Thymus (tissue), 14 donors: ENCODE results near the gene SYT8. TPM values are rescaled to one million over a fixed set of nuclear protein-coding genes. Genes with fewer than 3 reads are reported as not detected.

Source experiments
- DNase-seq, 9 donors: peaks; one replicate each; pipeline ENCODE4 v3.0.0-alpha.2; 2013; ENCODE audit warnings: low spot score in 9 of 9, low read depth in 6 of 9, missing footprints in 1 of 9
- H3K27ac ChIP-seq, 2 donors: one replicate each; pipeline ENCODE4 v1.5.1; 2013; ENCODE audit warnings: control low read depth in 1 of 2, low read depth in 1 of 2, low read length in 1 of 2, mild to moderate bottlenecking in 1 of 2, moderate library complexity in 1 of 2
- H3K27me3 ChIP-seq, 2 donors: one replicate each; pipeline ENCODE4 v1.5.1; 2013; ENCODE audit warnings: low read length in 1 of 2; ENCODE audit not compliant: control insufficient read depth in 2 of 2, insufficient read depth in 1 of 2
- H3K36me3 ChIP-seq, 2 donors: one replicate each; pipeline ENCODE4 v1.5.1; 2013; ENCODE audit warnings: low read length in 1 of 2, mild to moderate bottlenecking in 1 of 2, moderate library complexity in 1 of 2; ENCODE audit not compliant: control insufficient read depth in 2 of 2, insufficient read depth in 2 of 2
- H3K4me1 ChIP-seq, 2 donors: one replicate each; pipeline ENCODE4 v1.5.1; 2013; ENCODE audit warnings: low read length in 2 of 2; ENCODE audit not compliant: control insufficient read depth in 2 of 2, insufficient read depth in 2 of 2
- H3K4me3 ChIP-seq, 2 donors: one replicate each; pipeline ENCODE4 v1.5.1; 2013; ENCODE audit warnings: low read length in 2 of 2, control low read depth in 1 of 2, mild to moderate bottlenecking in 1 of 2
- H3K9me3 ChIP-seq, 2 donors: one replicate each; pipeline ENCODE4 v1.5.1; 2013; ENCODE audit warnings: low read length in 1 of 2, mild to moderate bottlenecking in 1 of 2; ENCODE audit not compliant: control insufficient read depth in 2 of 2, insufficient read depth in 1 of 2
- WGBS: extraction: QIAGEN DNeasy Blood & Tissue Kit; methylation state at CpG from one replicate; pipeline ENCODE4 v1.1.7; 2013; 5-methylcytosine and 5-hydroxymethylcytosine counted together
- long read RNA-seq, 10 donors: transcript quantifications; one replicate each; lab custom pipeline, GENCODE V29; 2026
- polyA plus RNA-seq: library from polyadenylated mRNA; stranded (reverse); fragments of 200-250 nt; gene quantifications from one replicate; pipeline ENCODE4 v1.2.3, GENCODE V29; 2013
- total RNA-seq: library from RNA; stranded (reverse); fragments of 120-200 nt; gene quantifications from one replicate; pipeline ENCODE4 v1.2.4, GENCODE V29; 2013
- donor health status: healthy.

Gene SYT8, protein sequence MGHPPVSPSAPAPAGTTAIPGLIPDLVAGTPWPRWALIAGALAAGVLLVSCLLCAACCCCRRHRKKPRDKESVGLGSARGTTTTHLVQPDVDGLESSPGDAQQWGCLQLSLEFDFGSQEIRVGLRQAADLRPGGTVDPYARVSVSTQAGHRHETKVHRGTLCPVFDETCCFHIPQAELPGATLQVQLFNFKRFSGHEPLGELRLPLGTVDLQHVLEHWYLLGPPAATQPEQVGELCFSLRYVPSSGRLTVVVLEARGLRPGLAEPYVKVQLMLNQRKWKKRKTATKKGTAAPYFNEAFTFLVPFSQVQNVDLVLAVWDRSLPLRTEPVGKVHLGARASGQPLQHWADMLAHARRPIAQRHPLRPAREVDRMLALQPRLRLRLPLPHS
- 0.71 TPM for total RNA-seq
- polyA plus RNA-seq: 9.8 TPM
- long read RNA-seq, donor 1: 0 reads
- long read RNA-seq, donor 2: 0 reads
- long read RNA-seq, donor 3, partial matches to known transcripts: 0 of 1 reads
- long read RNA-seq, donor 3, other reads (novel, unspliced or antisense): 0 of 1 reads
- long read RNA-seq, donor 4: 0 reads
- long read RNA-seq, donor 5, partial matches to known transcripts: 0 of 1 reads
- long read RNA-seq, donor 5, other reads (novel, unspliced or antisense): 0 of 1 reads
- long read RNA-seq, donor 6, partial matches to known transcripts: 0 of 1 reads
- long read RNA-seq, donor 6, other reads (novel, unspliced or antisense): 0 of 1 reads
- long read RNA-seq, donor 7: 0 reads
- long read RNA-seq, donor 8: 0 reads
- long read RNA-seq, donor 9: 0 reads
- long read RNA-seq, donor 10: 0 reads

- Histone ChIP-seq H3K4me3 (no peak within 1 kb of the TSS), H3K27me3 (peaks cover 0 to 38% of the 10 kb centered on the region in 2 donors), H3K4me1 (peaks cover 0 to 38% of the 10 kb centered on the region in 2 donors), H3K36me3 (no peaks in the 10 kb centered on the region), H3K27ac (peak within 1 kb of the TSS in 1 of 2 donors; percentile 78), H3K9me3 (peaks cover 0 to 1% of the 10 kb centered on the region in 2 donors)
- 94% methylated on average over 26 of the region's 26 CpGs for WGBS
- no peak for DNase-seq
Observed at GRCh38 chr11:1834779-1835670, at the start of gene SYT8. Gene SYT8, plus strand, starts transcription at chr11:1834990. Its CDS starts 116 bp downstream, at chr11:1835106.

- H3K4me3 ChIP-seq: no peak overlapping the region
- no peaks in the 10 kb centered on the region for H3K9me3 ChIP-seq
- H3K4me1 ChIP-seq: no peaks in the 10 kb centered on the region
- no peak for DNase-seq
- H3K27me3 ChIP-seq: no peaks in the 10 kb centered on the region
- 89% methylated on average over 21 of the region's 21 CpGs for WGBS
- no peaks in the 10 kb centered on the region for H3K36me3 ChIP-seq
- no peak overlapping the region for H3K27ac ChIP-seq
Observed at GRCh38 chr11:1785749-1786413, 48.9 kb upstream of the SYT8 start.

- WGBS: 98% methylated on average over 4 of the region's 4 CpGs
Observed at GRCh38 chr11:1786466-1786865, 48.3 kb upstream of the SYT8 start.

GRCh38 chr11:1791912-1792311 lies 42.9 kb upstream of the SYT8 start:
- Histone ChIP-seq H3K36me3 (no peaks in the 10 kb centered on the region), H3K27ac (no peak overlapping the region), H3K4me1 (peaks cover 0 to 2% of the 10 kb centered on the region in 2 donors), H3K4me3 (no peak overlapping the region), H3K27me3 (no peaks in the 10 kb centered on the region), H3K9me3 (no peaks in the 10 kb centered on the region)
- no peak for DNase-seq
- 97% methylated on average over 6 of the region's 6 CpGs for WGBS

More at GRCh38 chr11:1786466-1786865, 48.3 kb upstream of the SYT8 start:
- Histone ChIP-seq H3K4me1 (no peaks in the 10 kb centered on the region), H3K4me3 (no peak overlapping the region), H3K27me3 (no peaks in the 10 kb centered on the region), H3K27ac (no peak overlapping the region), H3K36me3 (no peaks in the 10 kb centered on the region), H3K9me3 (no peaks in the 10 kb centered on the region)
- DNase-seq: no peak

- Histone ChIP-seq H3K4me1 (peaks cover 0 to 2% of the 10 kb centered on the region in 2 donors), H3K27me3 (no peaks in the 10 kb centered on the region), H3K9me3 (no peaks in the 10 kb centered on the region), H3K4me3 (no peak overlapping the region), H3K36me3 (no peaks in the 10 kb centered on the region), H3K27ac (no peak overlapping the region)
- DNase-seq: peak in 1 of 9 donors; percentile 16
- 66% methylated on average over 12 of the region's 12 CpGs for WGBS
Observed at GRCh38 chr11:1792461-1792860, 42.3 kb upstream of the SYT8 start.

DNA sequence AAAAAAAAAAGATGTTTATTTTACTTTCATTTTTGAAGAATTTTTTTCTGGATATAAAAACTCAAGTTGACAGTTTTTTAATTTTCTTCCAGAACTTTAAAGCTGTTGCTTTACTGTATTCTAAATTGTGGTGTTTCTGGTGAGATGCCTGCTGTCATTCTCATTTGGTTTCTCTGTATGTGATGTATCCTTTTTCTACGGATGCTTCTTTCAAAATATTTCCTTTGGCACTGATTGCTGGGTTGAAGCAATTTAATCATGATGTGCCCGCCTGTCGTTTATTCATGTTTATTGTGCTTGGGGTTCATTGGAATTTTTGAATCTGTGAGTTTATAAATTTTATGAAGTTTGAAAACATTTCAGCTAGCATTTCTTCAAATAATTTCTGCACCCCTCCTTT lies 41.7 kb upstream of the SYT8 start:
- no peak overlapping the region for H3K4me3 ChIP-seq
- no peaks in the 10 kb centered on the region for H3K36me3 ChIP-seq
- 94% methylated on average over 3 of the region's 3 CpGs for WGBS
- DNase-seq: no peak
- H3K9me3 ChIP-seq: no peaks in the 10 kb centered on the region
- no peaks in the 10 kb centered on the region for H3K27me3 ChIP-seq
- no peak overlapping the region for H3K27ac ChIP-seq
- peaks cover 0 to 2% of the 10 kb centered on the region in 2 donors for H3K4me1 ChIP-seq

- peaks cover 0 to 2% of the 10 kb centered on the region in 2 donors for H3K4me1 ChIP-seq
- 94% methylated on average over 12 of the region's 12 CpGs for WGBS
- no peak overlapping the region for H3K27ac ChIP-seq
- DNase-seq: no peak
- H3K9me3 ChIP-seq: no peaks in the 10 kb centered on the region
- no peaks in the 10 kb centered on the region for H3K36me3 ChIP-seq
- H3K27me3 ChIP-seq: no peaks in the 10 kb centered on the region
- no peak overlapping the region for H3K4me3 ChIP-seq
Observed at GRCh38 chr11:1796413-1797011, 38.3 kb upstream of the SYT8 start.
